Prostate gland (tissue), 2 donors: ENCODE measurements around the gene FERMT3. TPM values are rescaled to one million over a fixed set of nuclear protein-coding genes. Genes with fewer than 3 reads are reported as not detected.

ENCODE experiments used
- DNase-seq: peaks from one replicate; pipeline ENCODE4 v3.0.0-alpha.2; 2019; ENCODE audit warnings: low spot score
- H3K27ac ChIP-seq, 2 donors: fragments of 200-600 bp; sonication (generic); 2 replicates each; pipeline ENCODE4 v1.5.1; 2017 to 2019
- H3K27me3 ChIP-seq: fragments of 200-600 bp; sonication (generic); replicated peaks from 2 replicates; pipeline ENCODE4 v1.5.1; 2019; ENCODE audit not compliant: insufficient read depth
- H3K36me3 ChIP-seq, 2 donors: fragments of 200-600 bp; sonication (generic); 1 replicate in 1 of 2; 2 replicates in 1 of 2; pipeline versions ENCODE4 v1.5.1 to v1.8.1; 2017 to 2019
- H3K4me1 ChIP-seq: fragments of 200-600 bp; sonication (generic); replicated peaks from 2 replicates; pipeline ENCODE4 v1.5.1; 2019
- H3K4me3 ChIP-seq, 2 donors: fragments of 200-600 bp; sonication (generic); 2 replicates each; pipeline ENCODE4 v1.5.1; 2017 to 2019
- H3K9me3 ChIP-seq: fragments of 200-600 bp; sonication (generic); 2 replicates; pipeline ENCODE4 v1.5.1; 2017
- CTCF ChIP-seq, 4 experiments: fragments of 200-600 bp in 2 of 4; fragments of 450-650 bp in 2 of 4; sonication (generic) in 2 of 4; IDR thresholded peaks; 1 replicate in 3 of 4; 2 replicates in 1 of 4; pipeline ENCODE4 v1.5.1; 2016 to 2019; ENCODE audit warnings: antibody characterized with exemption in 4 of 4, mild to moderate bottlenecking in 2 of 4, moderate library complexity in 2 of 4
- POLR2A ChIP-seq: fragments of 450-650 bp; IDR thresholded peaks from one replicate; pipeline ENCODE4 v1.6.1; 2016; ENCODE audit warnings: antibody characterized with exemption, mild to moderate bottlenecking
- POLR2AphosphoS5 ChIP-seq: sonication (generic); formaldehyde crosslinking; IDR thresholded peaks from one replicate; pipeline ENCODE4 v1.6.1; 2017; ENCODE audit warnings: antibody characterized with exemption
- WGBS: methylation state at CpG from one replicate; pipeline ENCODE4 v1.1.5; 2018; 5-methylcytosine and 5-hydroxymethylcytosine counted together
- intact Hi-C: fragments of 100-400 bp; cut with DNase I; formaldehyde crosslinking; loops from one replicate; pipeline ENCODE4 v1.14.2; 2022
- total RNA-seq, 2 donors: library from RNA; depleted of rRNA; stranded (reverse); fragments of >200 nt; gene quantifications; one replicate each; pipeline ENCODE4 v1.1.0, GENCODE V29; 2016

The FERMT3 gene
- total RNA-seq, 2 donors from 2014 or later = 5.3 to 12.8 TPM

GRCh38 chr11:64223001-64223651 lies 16.6 kb downstream of the FERMT3 start:
- H3K27ac ChIP-seq = no peak overlapping the region
- H3K36me3 ChIP-seq = no peaks in the 10 kb centered on the region
- H3K9me3 ChIP-seq = no peaks in the 10 kb centered on the region
- H3K27me3 ChIP-seq = no peaks in the 10 kb centered on the region
- intact Hi-C loops = no loop called here
- TF ChIP-seq POLR2AphosphoS5 (no peak), POLR2A (no peak), CTCF (IDR thresholded peaks at IDR 0.05) (no peak)
- WGBS = 86% methylated on average over 24 of the region's 24 CpGs
- DNase-seq = no peak
- H3K4me1 ChIP-seq = peaks cover 12% of the 10 kb centered on the region
- no peak overlapping the region for H3K4me3 ChIP-seq

- H3K4me3 ChIP-seq = no peak overlapping the region
- TF ChIP-seq POLR2A (no peak), CTCF (IDR thresholded peaks at IDR 0.05) (no peak), POLR2AphosphoS5 (no peak)
- DNase-seq = no peak
- intact Hi-C loops = no loop called here
- no peaks in the 10 kb centered on the region for H3K9me3 ChIP-seq
- no peaks in the 10 kb centered on the region for H3K36me3 ChIP-seq
- WGBS = 85% methylated on average over 7 of the region's 17 CpGs
- H3K27ac ChIP-seq = no peak overlapping the region
- H3K4me1 ChIP-seq = peaks cover 14% of the 10 kb centered on the region
- H3K27me3 ChIP-seq = no peaks in the 10 kb centered on the region
Measured at GRCh38 chr11:64224151-64224890, 17.8 kb downstream of the FERMT3 start.

DNA sequence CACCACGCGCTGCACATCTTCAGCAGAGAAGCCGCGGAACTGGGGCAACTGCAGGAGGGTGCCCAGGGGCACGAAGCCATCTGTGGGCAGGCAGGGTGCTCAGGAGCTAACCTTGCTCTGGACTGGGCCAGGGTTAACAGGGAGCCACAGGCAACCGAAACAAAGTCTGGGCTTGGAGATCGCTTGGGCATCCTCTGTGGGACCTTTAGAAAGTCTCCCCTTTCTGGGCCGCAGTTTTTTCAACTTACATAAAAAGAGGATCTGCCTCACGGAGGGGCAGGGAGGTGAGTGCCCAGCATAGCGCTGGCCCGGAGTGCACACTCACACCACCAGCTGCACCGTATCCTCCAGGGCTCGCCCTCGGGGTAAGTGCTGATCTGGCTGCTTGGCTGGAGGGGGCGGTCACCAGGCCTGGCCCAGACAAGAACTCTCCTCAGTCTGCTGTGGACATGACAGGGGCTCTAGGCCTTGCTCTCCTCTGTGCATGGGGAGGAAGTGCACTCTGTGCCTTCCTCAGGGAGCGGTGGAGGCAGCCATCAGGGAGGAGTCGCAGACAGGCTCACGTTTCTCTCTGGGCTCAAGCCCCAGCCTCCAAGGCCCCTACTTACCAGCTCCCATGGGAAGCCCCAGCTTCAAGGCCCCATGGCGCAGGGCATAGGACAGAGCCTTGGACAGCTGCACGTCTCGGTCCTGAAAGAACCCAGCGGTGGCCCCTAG lies 18.5 kb downstream of the FERMT3 start:
- H3K4me1 ChIP-seq = peaks cover 20% of the 10 kb centered on the region
- intact Hi-C loops = no loop called here
- TF ChIP-seq POLR2AphosphoS5 (no peak), CTCF (IDR thresholded peaks at IDR 0.05) (no peak), POLR2A (no peak)
- DNase-seq = no peak
- WGBS = 52% methylated on average over 16 of the region's 22 CpGs
- no peaks in the 10 kb centered on the region for H3K9me3 ChIP-seq
- peak overlapping the region; percentile 86 to 88 for H3K27ac ChIP-seq
- no peaks in the 10 kb centered on the region for H3K36me3 ChIP-seq
- no peaks in the 10 kb centered on the region for H3K27me3 ChIP-seq
- peak overlapping the region; percentile 51 to 92 for H3K4me3 ChIP-seq

GRCh38 chr11:64225608-64226506 lies 19.3 kb downstream of the FERMT3 start, which contains the start of the genes NUDT22 and TRPT1:
TSS of gene NUDT22 (plus strand) at chr11:64226274. CDS start at chr11:64226653, 379 bp downstream.
TSS of gene TRPT1 (minus strand) at chr11:64226186. CDS start at chr11:64225860, 326 bp downstream.
- no peaks in the 10 kb centered on the region for H3K9me3 ChIP-seq
- WGBS = 1% methylated on average over 50 of the region's 54 CpGs
- TF ChIP-seq POLR2A = peak; percentile 86
- TF ChIP-seq CTCF (IDR thresholded peaks at IDR 0.05) = peak in 1 of 4 experiments; percentile 24
- TF ChIP-seq POLR2AphosphoS5 = peak; percentile 96
- H3K27me3 ChIP-seq = no peaks in the 10 kb centered on the region
- DNase-seq = peak; percentile 90
- peak within 1 kb of the TSS; percentile 51 to 92 for H3K4me3 ChIP-seq
- intact Hi-C loops = no loop called here
- H3K27ac ChIP-seq = peak within 1 kb of the TSS; percentile 86 to 88
- H3K4me1 ChIP-seq = peaks cover 20% of the 10 kb centered on the region
- H3K36me3 ChIP-seq = no peaks in the 10 kb centered on the region
